GM12878 (cell line): ENCODE measurements around the gene MLN. TPM values are rescaled to one million over a fixed set of nuclear protein-coding genes. Genes with fewer than 3 reads are reported as not detected.

ENCODE experiments used
- ATAC-seq: fragments of 200-7000 bp; cut with Tn5 transposase; 3 replicates; pipeline ENCODE4 v1.9.1; 2020; ENCODE audit warnings: mild to moderate bottlenecking, moderate library complexity
- BruUV-seq: library from RNA; stranded (reverse); fragments of 400-500 nt; replicated peaks from 2 replicates; lab custom pipeline; 2021; lab: Mats Ljungman, UMichigan
- CTCF ChIA-PET: fragments of 300-600 bp; sonication (Branson Sonifier 250); formaldehyde crosslinking; extraction: SDS; loops from one replicate; lab custom pipeline; 2021; ENCODE audit warnings: inconsistent platforms; lab: Yijun Ruan, JAX
- POLR2A ChIA-PET: fragments of 350-600 bp; formaldehyde crosslinking; extraction: SDS; loops from one replicate; lab custom pipeline; 2021; ENCODE audit warnings: inconsistent platforms; lab: Charles Lee
- RAD21 ChIA-PET: fragments of 300-600 bp; sonication (Branson Sonifier 250); formaldehyde crosslinking; loops from one replicate; lab custom pipeline; 2023; ENCODE audit warnings: antibody characterized with exemption; ENCODE audit not compliant: unreplicated experiment; lab: Charles Lee
- SMC1A ChIA-PET: fragments of 300-600 bp; sonication (Branson Sonifier 250); formaldehyde crosslinking; loops from one replicate; lab custom pipeline; 2023; ENCODE audit not compliant: unreplicated experiment, uncharacterized antibody; lab: Charles Lee
- DNase-seq: peaks from one replicate; pipeline ENCODE4 v3.0.0-alpha.2; 2011; ENCODE audit warnings: low read depth, low spot score
- FAIRE-seq: peaks from 3 replicates; lab custom pipeline; 2011; peaks lifted over from hg19 to GRCh38; lab: Jason Lieb, UNC
- H2AFZ ChIP-seq: 2 replicates; pipeline ENCODE4 v1.6.0; 2011; ENCODE audit warnings: low read depth, low read length, control low read depth; ENCODE audit not compliant: control insufficient read depth
- H3K27ac ChIP-seq: 2 replicates; pipeline ENCODE4 v1.5.1; 2011; ENCODE audit warnings: control low read depth; ENCODE audit not compliant: control insufficient read depth, insufficient read depth
- H3K27me3 ChIP-seq, 2 experiments: replicated peaks in 1 of 2; 2 replicates each; pipeline versions ENCODE4 v1.6.0 to v1.6.1; 2011; ENCODE audit warnings: low read length in 1 of 2; ENCODE audit not compliant: control insufficient read depth in 2 of 2, insufficient read depth in 2 of 2
- H3K36me3 ChIP-seq, 2 experiments: 2 replicates each; pipeline ENCODE4 v1.5.1; 2011; ENCODE audit warnings: low read length in 1 of 2; ENCODE audit not compliant: control insufficient read depth in 2 of 2, insufficient read depth in 2 of 2
- H3K4me1 ChIP-seq: 2 replicates; pipeline ENCODE4 v1.6.1; 2011; ENCODE audit warnings: mild to moderate bottlenecking, low read length, moderate library complexity, mixed read lengths; ENCODE audit not compliant: control insufficient read depth, insufficient read depth
- H3K4me2 ChIP-seq: 2 replicates; pipeline ENCODE4 v1.6.0; 2011; ENCODE audit warnings: control low read depth; ENCODE audit not compliant: control insufficient read depth, insufficient read depth
- H3K4me3 ChIP-seq: fragments of 200-600 bp; sonication (generic); 2 replicates; pipeline ENCODE4 v1.5.1; 2016
- H3K79me2 ChIP-seq: 2 replicates; pipeline ENCODE4 v1.6.0; 2011; ENCODE audit warnings: low read length; ENCODE audit not compliant: control insufficient read depth, insufficient read depth
- H3K9ac ChIP-seq: 2 replicates; pipeline ENCODE4 v1.8.0; 2011; ENCODE audit warnings: low read length, control low read depth, mixed read lengths; ENCODE audit not compliant: control insufficient read depth, insufficient read depth
- H3K9me3 ChIP-seq: replicated peaks from 3 replicates; pipeline ENCODE4 v1.5.1; 2011; ENCODE audit warnings: mild to moderate bottlenecking, low read length; ENCODE audit not compliant: control insufficient read depth, insufficient read depth
- H4K20me1 ChIP-seq: 2 replicates; pipeline ENCODE4 v1.6.0; 2011; ENCODE audit not compliant: control insufficient read depth, insufficient read depth
- ATF2 ChIP-seq: IDR thresholded peaks from 2 replicates; pipeline ENCODE4 v1.6.1; 2012; ENCODE audit warnings: low read length, inconsistent platforms
- CBFB ChIP-seq: IDR thresholded peaks from 2 replicates; pipeline ENCODE4 v1.6.1; 2016; ENCODE audit warnings: antibody characterized with exemption, low read depth
- CUX1 ChIP-seq: IDR thresholded peaks from 2 replicates; pipeline ENCODE4 v1.6.1; 2012; ENCODE audit warnings: improper control_type of control experiment, low read depth, low read length; ENCODE audit not compliant: insufficient replicate concordance
- ETV6 ChIP-seq, 2 experiments: fragments of 450-650 bp in 1 of 2; IDR thresholded peaks in 1 of 2; conservative IDR thresholded peaks in 1 of 2; 2 replicates each; pipeline ENCODE4 v1.6.1; 2014; ENCODE audit warnings: antibody characterized with exemption in 1 of 2, borderline replicate concordance in 1 of 2, low read depth in 1 of 2, mild to moderate bottlenecking in 1 of 2, moderate library complexity in 1 of 2
- IRF3 ChIP-seq: fragments of 450-650 bp; IDR thresholded peaks from 2 replicates; pipeline ENCODE4 v1.6.1; 2014; ENCODE audit warnings: mild to moderate bottlenecking
- KLF5 ChIP-seq: fragments of 450-650 bp; IDR thresholded peaks from 2 replicates; pipeline ENCODE4 v1.6.1; 2014; ENCODE audit warnings: mild to moderate bottlenecking; ENCODE audit not compliant: partially characterized antibody
- MEF2A ChIP-seq: IDR thresholded peaks from 2 replicates; pipeline ENCODE4 v1.6.1; 2011; ENCODE audit warnings: low read depth, mild to moderate bottlenecking, low read length, moderate library complexity; ENCODE audit not compliant: insufficient read depth
- POLR2AphosphoS5 ChIP-seq: IDR thresholded peaks from 2 replicates; pipeline ENCODE4 v1.6.1; 2011; ENCODE audit warnings: mild to moderate bottlenecking, low read length, inconsistent platforms
- RBBP5 ChIP-seq: fragments of 200-600 bp; sonication (generic); conservative IDR thresholded peaks from 2 replicates; pipeline ENCODE4 v1.6.1; 2016
- RUNX3 ChIP-seq: IDR thresholded peaks from 2 replicates; pipeline ENCODE4 v1.6.1; 2012; ENCODE audit warnings: low read length, inconsistent platforms
- SMARCA5 ChIP-seq: fragments of 450-650 bp; IDR thresholded peaks from 2 replicates; pipeline ENCODE4 v1.6.1; 2017; ENCODE audit warnings: mild to moderate bottlenecking
- TAF1 ChIP-seq: IDR thresholded peaks from 2 replicates; pipeline ENCODE4 v1.6.1; 2011; ENCODE audit warnings: mild to moderate bottlenecking, low read depth, low read length, borderline replicate concordance
- ZNF24 ChIP-seq: fragments of 450-650 bp; IDR thresholded peaks from 2 replicates; pipeline ENCODE4 v1.6.1; 2017; ENCODE audit warnings: antibody characterized with exemption, mild to moderate bottlenecking
- WGBS: methylation state at CpG from one replicate; pipeline ENCODE4 v1.1.6; 2016; ENCODE audit warnings: low lambda C conversion rate; ENCODE audit not compliant: insufficient replicate concordance, insufficient coverage; ENCODE audit errors: missing lambda C conversion rate; 5-methylcytosine and 5-hydroxymethylcytosine counted together
- in situ Hi-C: fragments of 300-500 bp; cut with MboI; formaldehyde crosslinking; loops from 9 replicates; pipeline ENCODE4 v1.14.3; 2018; ENCODE audit warnings: mixed read lengths
- intact Hi-C: fragments of 100-400 bp; cut with micrococcal nuclease; formaldehyde crosslinking; loops from one replicate; pipeline ENCODE4 v1.14.2; 2022; ENCODE audit not compliant: unreplicated experiment
- polyA plus RNA-seq, 11 experiments: library from polyadenylated mRNA; depleted of rRNA in 4 of 11; unstranded in 6 of 11; stranded (reverse) in 5 of 11; fragments of >200 nt; fragmentation: Nextera tagmentation in 4 of 11; fragmentation: Illumina TruSeq in 1 of 11; extraction: Ambion mirVana in 4 of 11; extraction: Trizol in 1 of 11; gene quantifications; 1 replicate in 1 of 11; 2 replicates in 10 of 11; pipeline versions ENCODE4 v1.2.1 to v1.2.3, GENCODE V29; 2011 to 2016; ENCODE audit warnings: inconsistent platforms in 2 of 11, missing spikeins in 2 of 11, low read depth in 1 of 11
- total RNA-seq, 4 experiments: library from RNA; depleted of rRNA in 3 of 4; stranded (reverse); fragments of >200 nt in 3 of 4; fragmentation: Illumina TruSeq in 1 of 4; extraction: Trizol in 1 of 4; gene quantifications; 2 replicates each; pipeline versions ENCODE4 v1.2.1 to v1.2.3, GENCODE V29; 2013 to 2021
- TF ChIP-seq, protein P1 (sequence below): fragments of 450-650 bp; IDR thresholded peaks from 2 replicates; pipeline ENCODE4 v1.6.1; 2017; ENCODE audit warnings: borderline replicate concordance
- TF ChIP-seq, protein P2 (sequence below): IDR thresholded peaks from 2 replicates; pipeline ENCODE4 v1.6.1; 2011; ENCODE audit warnings: low read depth, low read length, improper control_type of control experiment, borderline replicate concordance

Gene MLN
- total and polyA plus RNA-seq, 10 of the 15 experiments (the other 5 are each of a cell fraction or from before 2014, with no cell fraction given): not detected

- RAD21 ChIA-PET: interaction anchor here (1.4 kb wide), 1 partner anchor 34 kb away, joined by 3 read pairs; the partner anchor contains the start of gene UQCC2
- intact Hi-C loops: no loop called here
- Histone ChIP-seq H4K20me1 (no peaks in the 10 kb centered on the region), H2AFZ (no peak overlapping the region), H3K4me3 (no peak overlapping the region), H3K27ac (no peak overlapping the region), H3K79me2 (no peaks in the 10 kb centered on the region), H3K4me2 (no peak overlapping the region), H3K27me3 (no peaks in the 10 kb centered on the region; a peak in 1 of 4 replicates), H3K36me3 (no peaks in the 10 kb centered on the region), H3K4me1 (no peaks in the 10 kb centered on the region), H3K9ac (no peak overlapping the region), H3K9me3 (no peaks in the 10 kb centered on the region)
- POLR2A ChIA-PET: interaction anchor here (0.6 kb wide), 1 partner anchor 513 kb away, joined by 4 read pairs; no protein-coding TSS in a partner anchor
- in situ Hi-C loops: no loop called here
- 16% methylated on average over 7 of the region's 7 CpGs for WGBS
- BruUV-seq: no TSS peak
- FAIRE-seq (no peak), DNase-seq (no peak), ATAC-seq (no peak)
- SMC1A ChIA-PET: interaction anchor here (0.9 to 1.1 kb wide), 2 partner anchors 34 to 156 kb away, joined by 3 to 4 read pairs; partner anchors contain the start of gene UQCC2
- CTCF ChIA-PET: interaction anchor here (0.8 to 7.2 kb wide), 6 partner anchors 12 to 156 kb away, joined by 3 to 46 read pairs (median 6); partner anchors contain the start of gene UQCC2
- TF ChIP-seq MEF2A (no peak), RBBP5 (no peak), ATF2 (no peak), IRF3 (no peak), CBFB (no peak), TAF1 (no peak), ZNF24 (no peak), POLR2AphosphoS5 (no peak), SMARCA5 (no peak), CUX1 (no peak), ETV6 (conservative IDR thresholded peaks at IDR 0.05 in 1 of 2, IDR thresholded peaks at IDR 0.05 in 1 of 2; ENCODE audit: borderline replicate concordance in 1 of 2, low read depth in 1 of 2) (no peak), KLF5 (no peak), RUNX3 (no peak)
- TF ChIP-seq, protein P1, sequence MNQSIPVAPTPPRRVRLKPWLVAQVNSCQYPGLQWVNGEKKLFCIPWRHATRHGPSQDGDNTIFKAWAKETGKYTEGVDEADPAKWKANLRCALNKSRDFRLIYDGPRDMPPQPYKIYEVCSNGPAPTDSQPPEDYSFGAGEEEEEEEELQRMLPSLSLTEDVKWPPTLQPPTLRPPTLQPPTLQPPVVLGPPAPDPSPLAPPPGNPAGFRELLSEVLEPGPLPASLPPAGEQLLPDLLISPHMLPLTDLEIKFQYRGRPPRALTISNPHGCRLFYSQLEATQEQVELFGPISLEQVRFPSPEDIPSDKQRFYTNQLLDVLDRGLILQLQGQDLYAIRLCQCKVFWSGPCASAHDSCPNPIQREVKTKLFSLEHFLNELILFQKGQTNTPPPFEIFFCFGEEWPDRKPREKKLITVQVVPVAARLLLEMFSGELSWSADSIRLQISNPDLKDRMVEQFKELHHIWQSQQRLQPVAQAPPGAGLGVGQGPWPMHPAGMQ: no peak
- TF ChIP-seq, protein P2, sequence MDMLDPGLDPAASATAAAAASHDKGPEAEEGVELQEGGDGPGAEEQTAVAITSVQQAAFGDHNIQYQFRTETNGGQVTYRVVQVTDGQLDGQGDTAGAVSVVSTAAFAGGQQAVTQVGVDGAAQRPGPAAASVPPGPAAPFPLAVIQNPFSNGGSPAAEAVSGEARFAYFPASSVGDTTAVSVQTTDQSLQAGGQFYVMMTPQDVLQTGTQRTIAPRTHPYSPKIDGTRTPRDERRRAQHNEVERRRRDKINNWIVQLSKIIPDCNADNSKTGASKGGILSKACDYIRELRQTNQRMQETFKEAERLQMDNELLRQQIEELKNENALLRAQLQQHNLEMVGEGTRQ: no peak
Observed at GRCh38 chr6:33745548-33745947, 58.3 kb downstream of the MLN start.
